Hepatocyte (in vitro differentiated cells): Measurements from ENCODE around the gene ZER1. TPM values are rescaled to one million over a fixed set of nuclear protein-coding genes. Genes with fewer than 3 reads are reported as not detected.
A peak's percentile ranks its signal among the peaks of the same experiment; 100 is the strongest.

Source experiments
- DNase-seq: peaks from one replicate; pipeline ENCODE4 v3.0.0-alpha.2; 2016; ENCODE audit warnings: low spot score
- H2AFZ ChIP-seq: fragments of 200-600 bp; sonication (generic); 2 replicates; pipeline ENCODE4 v1.6.0; 2016; ENCODE audit warnings: antibody characterized with exemption, mild to moderate bottlenecking
- H3K27ac ChIP-seq: fragments of 200-600 bp; sonication (generic); 2 replicates; pipeline ENCODE4 v1.5.1; 2016; ENCODE audit warnings: mild to moderate bottlenecking
- H3K27me3 ChIP-seq: fragments of 200-600 bp; sonication (generic); 2 replicates; pipeline ENCODE4 v1.6.1; 2016
- H3K36me3 ChIP-seq: fragments of 200-600 bp; sonication (generic); replicated peaks from 2 replicates; pipeline ENCODE4 v1.5.1; 2016; ENCODE audit warnings: low read depth; ENCODE audit not compliant: insufficient read depth
- H3K4me1 ChIP-seq: fragments of 200-600 bp; sonication (generic); 2 replicates; pipeline ENCODE4 v1.5.1; 2016; ENCODE audit warnings: mild to moderate bottlenecking, moderate library complexity; ENCODE audit not compliant: insufficient read depth
- H3K4me2 ChIP-seq: fragments of 200-600 bp; sonication (generic); 2 replicates; pipeline ENCODE4 v1.6.0; 2016
- H3K4me3 ChIP-seq: fragments of 200-600 bp; sonication (generic); 2 replicates; pipeline ENCODE4 v1.5.1; 2016; ENCODE audit warnings: mild to moderate bottlenecking
- H3K79me2 ChIP-seq: fragments of 200-600 bp; sonication (generic); 2 replicates; pipeline ENCODE4 v1.6.0; 2017; ENCODE audit warnings: mild to moderate bottlenecking
- H3K9me2 ChIP-seq: fragments of 200-600 bp; sonication (generic); replicated peaks from 2 replicates; pipeline ENCODE4 v1.6.0; 2017; ENCODE audit warnings: mild to moderate bottlenecking; ENCODE audit not compliant: insufficient read depth
- H3K9me3 ChIP-seq: fragments of 200-600 bp; sonication (generic); 2 replicates; pipeline ENCODE4 v1.5.1; 2016; ENCODE audit warnings: low read depth, mild to moderate bottlenecking
- H4K20me1 ChIP-seq: fragments of 200-600 bp; sonication (generic); 2 replicates; pipeline ENCODE4 v1.6.0; 2016; ENCODE audit warnings: mild to moderate bottlenecking; ENCODE audit not compliant: insufficient read depth, poor library complexity, severe bottlenecking
- CTCF ChIP-seq: fragments of 200-600 bp; sonication (generic); IDR thresholded peaks from 2 replicates; pipeline ENCODE4 v1.5.1; 2016; ENCODE audit warnings: antibody characterized with exemption, mild to moderate bottlenecking; ENCODE audit not compliant: poor library complexity
- EZH2 ChIP-seq: fragments of 200-600 bp; sonication (generic); IDR thresholded peaks from 2 replicates; pipeline ENCODE4 v1.6.1; 2016; ENCODE audit warnings: antibody characterized with exemption, mild to moderate bottlenecking, borderline replicate concordance
- EZH2phosphoT487 ChIP-seq: fragments of 200-600 bp; sonication (generic); IDR thresholded peaks from one replicate; pipeline ENCODE4 v1.6.1; 2018; ENCODE audit warnings: antibody characterized with exemption, mild to moderate bottlenecking, low read depth, moderate library complexity; ENCODE audit not compliant: unreplicated experiment, severe bottlenecking
- WGBS: methylation state at CpG from one replicate; pipeline ENCODE4 v1.1.6; 2016; ENCODE audit warnings: low lambda C conversion rate; ENCODE audit errors: missing lambda C conversion rate; 5-methylcytosine and 5-hydroxymethylcytosine counted together
- polyA plus RNA-seq: library from polyadenylated mRNA; unstranded; fragments of >200 nt; fragmentation: Nextera tagmentation; extraction: Ambion mirVana; gene quantifications from 2 replicates; pipeline ENCODE4 v1.2.1, GENCODE V29; 2016
- total RNA-seq: library from RNA; depleted of rRNA; stranded (reverse); fragments of >200 nt; gene quantifications from 2 replicates; pipeline ENCODE4 v1.2.3, GENCODE V29; 2014

The ZER1 gene
- total RNA-seq (26.0 and 38.9 TPM in 2 replicates), polyA plus RNA-seq (24.4 and 25.1 TPM in 2 replicates)

GRCh38 chr9:128771745-128772519 lies at the start of gene ZER1:
ZER1 (minus strand) TSS chr9:128771927; CDS start chr9:128755565, 16,362 bp downstream.
- DNase-seq, result peak; percentile 97
- peak within 1 kb of the TSS; percentile 91 for H3K4me2 ChIP-seq
- H2AFZ ChIP-seq, result peak within 1 kb of the TSS; percentile 96
- H3K27ac ChIP-seq, result peak within 1 kb of the TSS; percentile 98
- peaks cover 2% of the 10 kb centered on the region for H3K4me1 ChIP-seq
- H3K79me2 ChIP-seq, result peaks cover 40% of the 10 kb centered on the region
- peak within 1 kb of the TSS; percentile 97 for H3K4me3 ChIP-seq
- no peak for TF ChIP-seq CTCF
- TF ChIP-seq EZH2phosphoT487, result no peak
- no peak for TF ChIP-seq EZH2
- no peaks in the 10 kb centered on the region for H3K27me3 ChIP-seq
- WGBS, result 2% methylated on average over 39 of the region's 72 CpGs
- no peaks in the 10 kb centered on the region for H3K9me2 ChIP-seq
- no peaks in the 10 kb centered on the region for H4K20me1 ChIP-seq
- no peaks in the 10 kb centered on the region for H3K36me3 ChIP-seq
- no peaks in the 10 kb centered on the region for H3K9me3 ChIP-seq

- H3K4me2 ChIP-seq, result no peak overlapping the region
- TF ChIP-seq EZH2phosphoT487 (no peak), EZH2 (no peak), CTCF (no peak)
- H3K9me2 ChIP-seq, result no peaks in the 10 kb centered on the region
- no peak overlapping the region for H3K4me3 ChIP-seq
- peaks cover 7% of the 10 kb centered on the region for H3K4me1 ChIP-seq
- no peaks in the 10 kb centered on the region for H3K27me3 ChIP-seq
- H3K9me3 ChIP-seq, result no peaks in the 10 kb centered on the region
- no peaks in the 10 kb centered on the region for H3K36me3 ChIP-seq
- H2AFZ ChIP-seq, result no peak overlapping the region
- peaks cover 3% of the 10 kb centered on the region for H3K79me2 ChIP-seq
- H3K27ac ChIP-seq, result no peak overlapping the region
- no peaks in the 10 kb centered on the region for H4K20me1 ChIP-seq
- 92% methylated on average over 24 of the region's 24 CpGs for WGBS
- no peak for DNase-seq
Measured at GRCh38 chr9:128820665-128821583, 49.2 kb upstream of the ZER1 start.

- H3K4me3 ChIP-seq, result no peak overlapping the region
Measured at GRCh38 chr9:128819716-128820664, 48.3 kb upstream of the ZER1 start.

More at GRCh38 chr9:128819716-128820664, 48.3 kb upstream of the ZER1 start:
- DNase-seq, result peak; percentile 64
- H3K79me2 ChIP-seq, result peaks cover 3% of the 10 kb centered on the region
- H3K9me3 ChIP-seq, result no peaks in the 10 kb centered on the region
- no peaks in the 10 kb centered on the region for H3K9me2 ChIP-seq
- H3K27ac ChIP-seq, result no peak overlapping the region
- TF ChIP-seq EZH2 (no peak), EZH2phosphoT487 (no peak), CTCF (no peak)
- H3K4me2 ChIP-seq, result peak overlapping the region; percentile 98
- no peaks in the 10 kb centered on the region for H4K20me1 ChIP-seq
- 56% methylated on average over 18 of the region's 18 CpGs for WGBS
- peaks cover 7% of the 10 kb centered on the region for H3K4me1 ChIP-seq
- no peak overlapping the region for H2AFZ ChIP-seq
- H3K27me3 ChIP-seq, result no peaks in the 10 kb centered on the region
- no peaks in the 10 kb centered on the region for H3K36me3 ChIP-seq
